Choroid plexus epithelial cell (primary cell): Measurements from ENCODE around the gene NPIPA8.
"Not testable (repeated sequence)": the region's sequence is repeated elsewhere in the genome, so short reads cannot be mapped to it uniquely, and the experiment has no call there.

ENCODE experiments used
- DNase-seq: peaks from one replicate; pipeline ENCODE4 v3.0.0-alpha.2; 2010; ENCODE audit warnings: low read depth
- H3K4me3 ChIP-seq: 2 replicates; pipeline ENCODE4 v1.5.1; 2011; ENCODE audit warnings: low read depth, mild to moderate bottlenecking, control low read depth, low read length, moderate library complexity

NPIPA8 gene

GRCh38 chr16:18336636-18337035, at the start of gene NPIPA8:
NPIPA8 (minus strand) TSS chr16:18336736; CDS start chr16:18332662, 4,074 bp downstream.
- H3K4me3 ChIP-seq, DNase-seq: not testable (repeated sequence)

GRCh38 chr16:18385285-18385684, 48.7 kb upstream of the NPIPA8 start:
- not testable (repeated sequence) for DNase-seq, H3K4me3 ChIP-seq

DNA sequence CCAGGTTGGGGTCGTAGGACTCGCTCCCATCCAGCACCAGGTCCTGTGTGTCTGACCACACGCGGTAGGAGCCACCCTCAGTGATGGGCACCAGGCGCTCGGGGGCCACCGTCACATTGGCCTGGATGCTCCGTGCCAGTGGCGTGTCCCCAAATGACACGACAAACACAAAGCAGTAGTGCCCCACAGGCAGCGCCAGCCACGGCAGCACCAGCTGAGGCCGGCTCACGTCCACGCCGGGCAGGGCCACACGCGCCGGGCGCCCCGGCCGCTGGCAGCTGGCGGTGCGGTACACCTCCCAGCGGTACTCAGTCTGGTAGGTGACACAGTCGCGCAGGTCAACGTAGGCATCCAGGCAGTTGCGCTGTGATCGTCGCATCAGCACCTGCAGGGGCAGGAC, 48.3 kb upstream of the NPIPA8 start:
- DNase-seq, H3K4me3 ChIP-seq: not testable (repeated sequence)

DNA sequence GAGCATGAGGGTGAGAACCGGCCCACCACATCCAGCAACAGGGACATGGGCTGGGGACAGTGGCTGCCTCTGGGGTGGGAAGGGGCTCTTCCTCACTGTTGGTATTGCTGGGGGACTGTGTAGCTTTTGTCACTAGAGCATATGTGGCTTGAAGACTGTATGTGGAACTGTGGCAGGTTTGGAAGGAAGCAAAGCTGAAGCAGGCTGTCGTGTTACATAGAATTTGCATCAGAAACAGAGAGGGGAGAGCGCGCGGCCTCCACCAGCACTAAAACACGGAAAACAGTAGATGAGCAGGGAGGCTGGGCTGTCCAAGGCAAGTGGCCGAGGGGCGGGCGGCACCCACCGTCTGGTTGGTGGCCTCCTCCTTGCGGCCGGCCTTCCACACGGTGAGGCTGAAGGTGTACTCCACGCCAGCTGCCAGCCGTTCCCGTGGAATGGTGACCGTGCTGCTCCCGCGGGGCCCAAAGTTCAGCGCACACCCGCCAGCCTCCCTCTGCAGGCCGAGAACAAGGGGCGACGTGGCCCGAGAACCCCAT, 47.6 kb upstream of the NPIPA8 start:
- not testable (repeated sequence) for DNase-seq

DNA sequence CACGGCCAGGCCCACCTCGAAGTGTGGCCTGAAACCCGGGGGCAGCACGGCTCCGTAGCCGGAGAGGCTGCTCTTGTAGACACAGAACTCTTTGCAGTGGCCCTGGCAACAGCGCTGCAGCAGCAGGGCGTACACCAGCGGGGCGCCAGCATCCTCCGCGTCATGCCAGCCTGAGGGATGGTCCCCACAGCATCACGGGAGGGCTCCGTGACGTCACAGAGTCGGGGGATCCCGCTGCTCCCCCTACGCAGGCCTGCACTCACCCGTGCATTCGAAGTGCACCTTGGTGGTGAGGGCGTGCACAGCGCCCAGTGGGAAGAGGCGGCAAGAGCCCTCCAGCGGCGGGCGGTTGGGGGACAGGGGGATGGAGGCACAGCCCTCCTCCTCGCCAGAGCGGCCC, 46.2 kb upstream of the NPIPA8 start:
- not testable (repeated sequence) for DNase-seq, H3K4me3 ChIP-seq

More for the DNA sequence above, 47.6 kb upstream of the NPIPA8 start:
- not testable (repeated sequence) for H3K4me3 ChIP-seq

DNA sequence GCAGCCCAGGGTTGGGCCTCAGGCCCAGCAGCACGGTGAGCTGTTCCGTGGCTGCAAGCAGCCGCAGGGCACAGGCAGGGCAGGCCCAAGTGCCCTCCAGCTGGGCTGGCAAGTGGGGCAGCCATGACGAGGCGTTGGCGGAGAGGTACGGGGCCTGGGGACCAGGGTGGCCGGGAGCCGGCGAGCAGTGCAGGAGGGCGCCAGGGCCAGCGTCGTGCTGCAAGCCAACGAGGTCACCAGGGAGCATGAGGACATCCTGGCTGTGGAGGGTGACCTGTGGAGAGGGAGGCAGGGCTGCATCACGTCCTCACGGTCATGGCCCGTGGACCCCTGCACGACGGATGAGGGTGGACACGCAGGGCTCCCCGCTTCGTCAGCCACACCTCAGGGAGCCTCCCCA, 11.2 kb upstream of the NPIPA8 start:
- H3K4me3 ChIP-seq, DNase-seq: not testable (repeated sequence)

GRCh38 chr16:18346993-18347392, 10.5 kb upstream of the NPIPA8 start:
- H3K4me3 ChIP-seq, DNase-seq: not testable (repeated sequence)

DNA sequence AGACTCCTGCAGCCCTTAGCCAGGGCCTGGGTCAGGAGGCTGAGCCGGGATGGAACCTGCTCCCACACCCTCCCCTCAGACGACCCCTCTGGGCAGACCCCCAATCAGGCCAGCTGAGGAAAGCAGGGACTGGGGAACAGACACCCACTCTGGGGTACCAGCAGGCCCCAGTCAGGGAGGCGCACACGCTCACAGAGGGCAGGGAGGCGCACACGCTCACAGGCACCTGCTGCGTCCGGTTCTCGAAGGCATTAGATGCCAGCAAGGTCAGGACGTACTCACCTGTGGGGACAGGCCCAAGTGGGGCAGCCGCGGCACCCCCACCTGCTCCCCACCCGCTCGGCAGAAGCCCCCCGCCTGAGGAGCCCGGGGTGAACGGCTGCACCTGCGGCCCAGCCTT, 8.1 kb upstream of the NPIPA8 start:
- not testable (repeated sequence) for DNase-seq, H3K4me3 ChIP-seq

DNA sequence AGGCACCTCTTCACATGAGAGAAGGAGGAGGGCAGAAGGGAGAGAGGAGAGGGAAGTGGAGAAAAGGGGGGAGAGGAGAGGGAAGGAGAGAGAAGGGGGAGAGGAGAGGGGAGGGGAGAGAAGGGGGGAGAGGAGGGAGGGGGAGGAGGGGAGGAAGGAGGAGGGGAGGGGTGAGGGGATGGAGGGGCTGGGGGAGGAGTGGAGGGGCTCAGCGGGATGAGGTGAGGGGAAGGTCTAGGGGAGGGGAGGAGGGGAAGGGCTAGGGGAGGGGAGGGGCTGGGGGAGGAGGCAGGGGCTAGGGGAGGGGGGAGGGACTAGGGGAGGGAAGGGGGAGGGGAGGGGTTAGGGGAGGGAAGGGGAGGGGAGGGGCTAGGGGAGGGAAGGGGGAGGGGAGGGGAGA, 5.5 kb upstream of the NPIPA8 start:
- DNase-seq, result not testable (repeated sequence)

GRCh38 chr16:18341417-18341960, 5.0 kb upstream of the NPIPA8 start:
- H3K4me3 ChIP-seq, DNase-seq: not testable (repeated sequence)

More for the DNA sequence above, 5.5 kb upstream of the NPIPA8 start:
- H3K4me3 ChIP-seq, result not testable (repeated sequence)

- H3K4me3 ChIP-seq, DNase-seq: not testable (repeated sequence)
These were observed 2.7 kb upstream of the NPIPA8 start for GRCh38 chr16:18339210-18339609.

DNA sequence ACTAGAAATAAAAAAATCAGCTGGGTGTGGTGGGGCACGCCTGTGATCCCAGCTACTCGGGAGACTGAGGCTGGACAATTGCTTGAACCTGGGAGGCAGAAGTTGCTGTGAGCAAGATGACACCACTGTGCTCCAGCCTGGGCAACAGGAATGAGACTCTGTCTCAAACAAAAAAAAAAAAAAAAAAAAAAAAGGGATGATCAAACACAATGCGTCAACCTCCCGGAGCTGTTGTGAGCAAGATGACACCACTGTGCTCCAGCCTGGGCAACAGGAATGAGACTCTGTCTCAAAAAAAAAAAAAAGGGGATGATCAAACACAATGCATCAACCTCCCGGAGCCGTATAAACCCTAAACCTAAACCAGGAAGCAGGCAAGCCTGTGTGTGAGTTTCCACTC, 24.7 kb downstream of the NPIPA8 start:
- not testable (repeated sequence) for DNase-seq, H3K4me3 ChIP-seq

DNA sequence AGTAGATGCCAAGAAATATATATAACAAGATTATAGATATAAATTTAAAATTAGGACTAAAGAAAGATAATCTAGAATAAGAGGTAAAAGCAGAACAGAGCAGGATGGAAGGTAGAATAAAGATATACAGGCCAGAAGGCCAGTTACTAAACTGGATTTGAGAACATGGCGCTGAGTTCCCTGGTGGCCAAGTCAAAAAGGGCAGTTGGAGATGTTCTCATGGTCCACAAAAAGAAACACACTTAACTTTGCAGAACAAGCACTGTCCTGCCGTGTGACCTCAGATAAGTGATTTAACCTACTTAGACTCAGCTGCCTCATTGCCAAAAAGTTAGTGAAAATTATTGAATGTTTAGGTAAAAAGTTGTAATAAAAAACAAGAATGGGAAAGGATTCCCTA, 27.4 kb downstream of the NPIPA8 start:
- not testable (repeated sequence) for DNase-seq, H3K4me3 ChIP-seq

DNA sequence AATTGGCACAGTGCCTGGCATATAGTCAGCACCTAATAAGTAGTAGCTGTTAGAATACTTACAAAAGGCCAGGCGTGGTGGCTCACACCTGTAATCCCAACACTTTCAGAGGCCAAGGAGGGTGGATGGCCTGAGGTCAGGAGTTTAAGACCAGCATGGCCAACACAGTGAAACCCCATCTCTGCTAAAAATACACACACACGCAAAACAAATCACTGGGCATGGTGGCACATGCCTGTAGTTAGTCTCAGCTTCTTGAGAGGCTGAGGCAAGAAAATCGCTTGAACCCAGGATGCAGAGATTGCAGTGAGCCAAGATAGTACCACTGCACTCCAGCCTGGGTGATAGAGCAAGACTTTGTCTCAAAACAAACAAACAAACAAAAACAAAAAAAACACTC, 29.3 kb downstream of the NPIPA8 start:
- DNase-seq, result not testable (repeated sequence)

GRCh38 chr16:18306066-18306465, 30.5 kb downstream of the NPIPA8 start:
- not testable (repeated sequence) for H3K4me3 ChIP-seq, DNase-seq

More for the DNA sequence above, 29.3 kb downstream of the NPIPA8 start:
- not testable (repeated sequence) for H3K4me3 ChIP-seq

- DNase-seq, H3K4me3 ChIP-seq: not testable (repeated sequence)
These were observed 33.4 kb downstream of the NPIPA8 start for GRCh38 chr16:18303059-18303706.

DNA sequence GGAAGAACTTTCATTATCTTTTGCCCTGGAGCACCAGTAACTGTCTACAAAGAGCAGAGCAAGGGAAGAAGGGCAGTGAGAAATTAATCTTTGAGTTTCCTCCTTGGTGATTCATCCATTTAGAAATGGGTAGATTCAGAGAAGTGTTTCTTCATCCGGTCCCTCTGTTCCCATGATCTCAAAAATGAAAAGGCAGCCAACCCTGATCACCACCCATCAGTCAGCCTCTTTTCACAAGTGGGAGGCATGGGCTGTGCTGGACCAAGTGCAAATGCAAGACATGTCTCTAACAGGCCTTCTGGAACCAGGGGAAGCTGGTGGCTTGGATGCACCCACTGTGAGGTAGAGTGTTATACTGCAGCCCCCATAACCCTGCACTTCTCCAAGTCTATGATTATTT, 38.8 kb downstream of the NPIPA8 start:
- not testable (repeated sequence) for H3K4me3 ChIP-seq, DNase-seq

DNA sequence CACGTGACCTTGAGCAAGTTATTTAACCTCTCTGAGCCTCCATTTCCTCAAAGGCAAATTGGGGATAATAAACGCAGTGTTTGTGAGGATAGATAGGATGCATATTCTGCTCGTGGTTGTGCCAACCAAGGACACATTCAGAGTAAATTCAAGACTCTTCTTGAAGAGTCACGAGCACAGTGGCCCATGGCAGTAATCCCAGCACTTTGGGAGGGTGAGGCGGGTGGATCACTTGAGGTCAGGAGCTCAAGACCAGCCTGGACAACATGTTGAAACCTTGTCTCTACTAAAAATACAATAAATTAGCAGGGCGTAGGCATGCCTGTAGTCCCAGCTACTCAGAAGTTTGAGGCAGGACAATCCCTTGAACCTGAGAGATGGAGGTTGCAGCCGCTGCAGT, 39.6 kb downstream of the NPIPA8 start:
- DNase-seq, H3K4me3 ChIP-seq: not testable (repeated sequence)

- H3K4me3 ChIP-seq, DNase-seq: not testable (repeated sequence)
These were observed 42.2 kb downstream of the NPIPA8 start for GRCh38 chr16:18294371-18294770.

- not testable (repeated sequence) for H3K4me3 ChIP-seq, DNase-seq
These were observed 43.1 kb downstream of the NPIPA8 start for GRCh38 chr16:18293337-18293956.
